Germinal center (tissue), 1 donor: ENCODE results near the gene GTF2F2.
"Not testable (repeated sequence)": the region's sequence is repeated elsewhere in the genome, so short reads cannot be mapped to it uniquely, and the experiment has no call there.

Experiments
- DNase-seq: peaks from one replicate; pipeline ENCODE4 v3.0.0; 2012; ENCODE audit warnings: mixed read lengths, low spot score

Gene GTF2F2

GRCh38 chr13:45218689-45219088 lies 98.4 kb downstream of the GTF2F2 start:
- DNase-seq, result no peak

DNA sequence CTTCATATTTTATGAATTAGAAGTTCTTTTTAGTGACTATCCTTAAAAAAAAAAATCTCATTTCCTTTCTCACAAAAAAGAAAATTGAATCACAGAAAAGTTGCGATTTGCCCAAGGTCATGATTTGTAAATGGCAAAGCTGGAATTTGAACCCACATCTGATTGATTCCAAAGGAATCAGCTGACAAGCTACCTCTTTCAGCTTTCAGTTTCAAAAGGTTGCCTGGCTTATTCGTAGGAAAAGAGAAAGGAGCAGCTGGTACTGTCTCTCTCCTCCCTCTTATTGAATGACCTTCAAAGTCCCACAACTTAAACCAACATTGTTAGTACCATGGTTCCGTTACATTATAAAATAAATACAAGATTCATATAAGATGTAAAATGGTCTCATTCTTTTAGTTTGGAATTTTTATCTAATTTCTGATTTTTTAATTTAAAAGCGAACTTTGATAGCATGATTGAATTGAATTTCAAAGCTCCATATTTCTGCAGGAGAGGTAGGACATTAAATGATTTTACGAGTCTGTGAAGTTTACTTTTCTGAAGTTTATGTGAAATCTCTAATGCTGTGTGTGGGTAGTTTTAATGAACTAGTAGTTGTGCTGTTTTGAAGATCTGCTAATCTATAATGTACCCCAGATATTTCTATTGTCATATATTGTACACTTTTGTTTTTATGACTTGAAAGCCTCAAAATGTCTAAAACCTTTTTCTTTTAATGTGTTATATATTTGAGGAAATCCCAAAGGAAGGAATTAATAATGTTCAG lies 99.0 kb downstream of the GTF2F2 start:
- no peak for DNase-seq

GRCh38 chr13:45219938-45220375 lies 99.6 kb downstream of the GTF2F2 start:
- DNase-seq, result no peak

DNA sequence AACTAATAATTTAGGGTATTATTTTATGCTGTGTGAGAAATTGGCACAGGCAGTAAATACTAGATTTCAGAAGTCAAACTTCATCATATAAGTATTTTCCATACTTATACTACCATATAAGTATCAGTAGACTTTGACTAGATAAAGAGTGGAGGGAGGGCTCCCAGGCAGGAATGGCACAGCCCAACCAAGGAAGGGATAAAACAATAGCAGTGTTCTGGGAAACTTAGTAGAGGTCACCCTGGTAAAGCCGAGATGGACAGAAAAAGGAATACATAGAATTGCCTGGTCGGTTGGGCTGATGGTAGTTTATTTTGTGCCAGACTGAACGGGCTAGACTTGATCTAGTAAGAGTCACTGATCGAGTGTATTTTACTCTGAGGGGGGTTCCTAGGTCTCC lies 100.1 kb downstream of the GTF2F2 start:
- no peak for DNase-seq

- no peak for DNase-seq
These were observed 102.2 kb downstream of the GTF2F2 start for GRCh38 chr13:45222516-45222915.

GRCh38 chr13:45222919-45223318 lies 102.6 kb downstream of the GTF2F2 start:
- no peak for DNase-seq

DNA sequence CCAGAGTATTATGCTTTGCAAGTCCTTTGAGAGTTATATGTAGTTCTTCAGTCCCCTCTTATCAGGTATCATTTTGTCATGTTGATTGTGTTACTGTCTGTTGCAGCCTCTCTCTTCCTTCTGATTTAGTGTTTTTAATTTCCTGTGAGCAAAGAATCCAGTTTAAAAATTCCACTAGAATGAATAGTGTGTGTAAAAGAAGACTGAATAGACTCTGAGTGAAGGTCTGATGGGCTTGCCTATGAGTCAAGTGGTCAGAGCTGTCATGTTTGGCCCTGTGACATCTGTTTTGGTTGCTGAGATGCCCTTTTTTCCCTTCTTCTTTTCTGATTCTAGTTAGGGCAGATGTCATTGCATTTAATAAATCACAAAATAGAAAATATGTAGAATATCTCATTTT lies 103.9 kb downstream of the GTF2F2 start:
- DNase-seq, result no peak

- no peak for DNase-seq
These were observed 105.1 kb downstream of the GTF2F2 start for GRCh38 chr13:45225370-45225769.

GRCh38 chr13:45226024-45226423 lies 105.7 kb downstream of the GTF2F2 start:
- no peak for DNase-seq

DNA sequence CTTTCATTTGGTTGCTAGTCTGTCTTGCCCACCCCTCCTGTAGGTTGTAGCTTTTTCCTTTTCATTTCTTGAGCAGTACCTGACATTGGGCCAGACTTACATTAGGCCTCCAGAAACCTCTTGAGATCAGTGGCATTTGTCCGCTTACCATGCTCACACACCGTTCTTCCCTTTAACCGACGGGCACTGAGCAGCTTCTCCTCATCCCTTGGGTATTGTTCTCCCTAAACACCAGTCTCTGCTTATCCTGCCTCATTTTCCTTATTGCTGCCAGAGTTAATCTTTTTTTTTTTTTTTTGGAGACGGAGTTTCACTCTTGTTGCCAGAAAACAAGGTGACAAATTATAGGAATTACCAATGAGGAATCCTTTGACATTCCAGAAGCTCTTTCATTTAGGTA lies 107.7 kb downstream of the GTF2F2 start:
- no peak for DNase-seq

DNA sequence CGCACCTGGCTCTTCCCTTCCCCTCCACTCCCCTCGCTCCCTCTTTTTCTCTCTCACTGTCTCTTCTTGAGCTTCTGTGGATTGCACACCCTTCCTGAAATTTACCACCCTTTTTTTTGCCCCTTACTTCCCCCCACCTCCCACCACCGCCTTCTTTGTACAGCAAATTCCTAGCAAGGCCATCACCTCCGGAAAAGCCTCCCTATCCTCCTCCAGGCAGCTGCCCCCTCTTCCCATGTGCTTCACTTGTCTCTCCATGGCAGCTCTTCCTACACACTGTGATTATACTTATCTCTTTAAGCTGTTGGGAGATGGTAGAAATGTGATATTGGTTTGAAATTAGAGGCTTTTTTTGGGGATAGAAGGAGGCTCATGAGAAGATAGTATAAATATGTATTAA lies 108.9 kb downstream of the GTF2F2 start:
- no peak for DNase-seq

DNA sequence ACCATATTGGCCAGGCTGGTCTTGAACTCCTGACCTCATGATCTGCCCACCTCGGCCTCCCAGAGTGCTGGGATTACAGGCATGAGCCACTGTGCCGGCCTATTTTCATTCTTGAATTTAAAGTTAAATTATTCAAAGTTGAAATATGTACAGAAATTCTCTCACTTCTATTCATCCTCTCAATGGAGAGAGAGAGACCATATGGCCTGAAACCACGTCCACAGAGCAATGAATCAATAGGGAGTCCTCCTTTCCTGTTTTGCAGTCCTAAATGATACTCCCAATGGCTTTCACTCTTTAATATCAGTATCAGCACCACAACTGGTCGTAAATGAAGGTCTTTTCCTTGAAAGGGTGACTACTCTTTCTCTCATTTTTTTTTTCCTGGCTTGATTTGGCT lies 111.0 kb downstream of the GTF2F2 start:
- DNase-seq, result no peak

DNA sequence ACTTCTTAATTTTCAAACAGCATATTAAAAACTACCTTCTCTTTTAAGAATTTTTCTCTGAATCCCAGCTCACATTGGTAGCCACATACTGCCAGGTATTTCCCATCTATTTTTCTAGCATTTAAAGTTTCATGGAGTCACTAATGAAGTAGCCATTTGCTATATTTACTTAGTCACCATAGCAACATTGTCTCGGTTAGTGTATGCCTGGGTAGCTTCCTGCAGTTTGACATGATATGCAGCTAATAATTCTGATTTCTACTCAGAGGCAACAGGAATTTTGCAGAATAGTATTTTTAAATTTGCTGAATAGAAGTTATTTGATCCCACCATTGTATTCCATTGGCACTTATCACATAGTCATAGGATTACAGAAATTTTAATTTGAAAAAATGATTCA lies 111.4 kb downstream of the GTF2F2 start:
- DNase-seq, result no peak

- no peak for DNase-seq
These were observed 112.3 kb downstream of the GTF2F2 start for GRCh38 chr13:45232591-45232990.

GRCh38 chr13:45238945-45239795 lies 118.9 kb downstream of the GTF2F2 start:
- no peak for DNase-seq

- DNase-seq, result no peak
These were observed 119.8 kb downstream of the GTF2F2 start for GRCh38 chr13:45240143-45240542.

DNA sequence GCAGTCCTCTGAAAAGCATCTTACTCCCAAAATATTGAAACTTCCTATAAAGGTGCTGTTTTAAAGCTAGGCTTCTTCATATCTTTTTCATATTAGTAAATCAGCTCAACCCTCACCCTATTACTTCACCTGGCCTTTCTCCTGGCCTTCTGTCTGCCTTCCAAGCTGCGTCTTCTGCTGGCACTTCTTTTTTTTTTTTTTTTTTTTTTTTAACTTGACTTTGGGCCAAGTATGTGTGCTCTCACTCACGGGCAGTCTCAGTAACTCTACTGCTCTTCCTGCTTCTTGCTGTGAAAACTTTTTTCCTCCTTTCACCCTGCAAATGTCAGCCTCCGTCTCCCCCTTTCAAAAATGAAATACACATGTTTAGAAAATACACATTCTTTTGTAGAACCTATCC lies 121.8 kb downstream of the GTF2F2 start:
- no peak for DNase-seq

- DNase-seq, result no peak
These were observed 122.2 kb downstream of the GTF2F2 start for GRCh38 chr13:45242524-45242923.

GRCh38 chr13:45243077-45243476 lies 122.8 kb downstream of the GTF2F2 start:
- DNase-seq, result no peak

- not testable (repeated sequence) for DNase-seq
These were observed 124.4 kb downstream of the GTF2F2 start for GRCh38 chr13:45244736-45245135.

GRCh38 chr13:45249662-45250061 lies 129.4 kb downstream of the GTF2F2 start:
- no peak for DNase-seq

DNA sequence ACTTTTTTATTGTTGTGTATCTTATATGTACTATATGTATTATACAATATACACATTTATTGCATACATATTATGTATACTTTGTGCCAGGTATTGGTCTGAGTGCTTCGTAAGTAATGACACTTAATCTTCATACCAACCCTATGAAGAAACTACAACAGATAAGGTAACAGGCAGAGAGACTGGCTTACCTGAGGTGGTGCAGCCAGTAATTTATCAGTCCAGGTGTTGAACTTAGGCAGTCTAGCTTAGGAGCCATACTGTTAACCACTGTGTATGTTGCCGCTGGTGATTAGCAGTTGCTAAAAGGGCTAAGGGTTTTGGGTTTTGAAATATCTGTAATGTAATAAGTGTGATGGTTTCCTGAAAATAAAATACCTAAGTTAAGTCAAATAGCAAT lies 134.1 kb downstream of the GTF2F2 start:
- no peak for DNase-seq

DNA sequence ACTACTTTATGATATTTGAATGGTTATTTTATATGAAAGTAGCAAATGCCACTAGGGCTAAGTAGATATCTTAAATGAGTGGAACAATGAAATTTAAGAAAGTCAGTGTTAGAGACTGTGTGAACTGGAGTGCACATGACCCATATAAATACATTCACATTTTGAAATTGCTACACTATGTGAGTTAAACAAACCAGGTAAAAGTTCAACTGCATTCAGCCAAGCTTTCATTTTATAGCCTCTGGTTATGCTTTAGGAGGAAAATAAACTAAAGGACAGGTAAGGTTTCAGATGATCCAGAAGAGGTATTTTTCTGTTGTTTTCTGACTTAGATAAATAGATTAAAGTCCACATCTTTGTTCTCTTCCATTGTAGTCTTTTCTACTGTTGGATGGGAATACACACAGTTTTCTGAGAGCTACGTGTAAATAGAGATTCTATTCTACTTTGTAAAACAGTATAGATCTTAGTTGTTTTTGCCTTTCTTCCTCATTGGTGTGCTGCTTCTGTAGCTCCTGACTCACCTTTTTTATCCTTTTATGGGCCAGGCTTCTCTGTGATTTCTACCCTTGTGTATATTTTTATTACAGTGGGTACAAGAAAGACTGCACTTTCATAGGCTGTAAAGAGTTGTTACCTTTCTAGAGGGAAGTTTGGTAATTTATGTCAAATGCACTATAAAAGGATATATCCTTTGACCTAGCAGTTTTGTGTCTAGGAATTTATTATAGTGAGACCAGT lies 135.1 kb downstream of the GTF2F2 start:
- no peak for DNase-seq
